Measurements from ENCODE around the gene CFAP54. TPM values are rescaled to one million over a fixed set of nuclear protein-coding genes. Genes with fewer than 3 reads are reported as not detected.

CFAP54 gene
- total and polyA plus RNA-seq, 2 experiments from 2014 or later = 0.07 to 0.76 TPM

GRCh38 chr12:96502949-96503532 lies 13.7 kb downstream of the CFAP54 start:
- no peaks in the 10 kb centered on the region for H3F3A ChIP-seq (replicated peaks; ENCODE audit: low read depth)
- TF ChIP-seq CTCF (conservative IDR thresholded peaks at IDR 0.05; ENCODE audit: low read depth in 2 of 2) (no peak), STAT1 (IDR thresholded peaks at IDR 0.05; ENCODE audit: unreplicated experiment) (no peak), ZNF331 (CRISPR knock-in tag; IDR thresholded peaks at IDR 0.05; ENCODE audit: low read depth) (no peak), ZNF114 (CRISPR knock-in tag; IDR thresholded peaks at IDR 0.05) (no peak), EZH2phosphoT487 (IDR thresholded peaks at IDR 0.05; ENCODE audit: unreplicated experiment) (no peak), REST (IDR thresholded peaks at IDR 0.05; ENCODE audit: unreplicated experiment) (no peak), JUNB (IDR thresholded peaks at IDR 0.05; ENCODE audit: unreplicated experiment) (no peak), POLR2AphosphoS5 (IDR thresholded peaks at IDR 0.05; ENCODE audit: low read depth) (no peak), EZH2 (IDR thresholded peaks at IDR 0.05; ENCODE audit: low read depth, unreplicated experiment) (no peak), NANOG (IDR thresholded peaks at IDR 0.05; ENCODE audit: borderline replicate concordance) (no peak), ETS1 (IDR thresholded peaks at IDR 0.05) (no peak)
- H3K79me2 ChIP-seq (replicated peaks; ENCODE audit: insufficient read depth) = no peaks in the 10 kb centered on the region
- Mint-ChIP-seq H3K27me3 (ENCODE audit: insufficient read depth, low read depth, poor library complexity) (no peaks in the 10 kb centered on the region), H3K9me3 (no peaks in the 10 kb centered on the region), H3K36me3 (ENCODE audit: low read depth) (peaks cover 2% of the 10 kb centered on the region; the same call in 1 of the 3 replicates), H3K27ac (no peak overlapping the region), H3K4me3 (no peak overlapping the region), H3K4me1 (peaks cover 9% of the 10 kb centered on the region; the same call in 2 of the 3 replicates)
- H3K4me1 ChIP-seq (ENCODE audit: insufficient read depth) = no peaks in the 10 kb centered on the region
- no peak overlapping the region for H3K27ac ChIP-seq (ENCODE audit: low read depth)
- H2AFZ ChIP-seq = peak overlapping the region; percentile 88; the same call in 1 of the 2 replicates
- H3K27me3 ChIP-seq (ENCODE audit: insufficient read depth) = no peaks in the 10 kb centered on the region
- no peak for DNase-seq (ENCODE audit: low spot score)
- H4K20me1 ChIP-seq (replicated peaks; ENCODE audit: insufficient read depth) = no peaks in the 10 kb centered on the region
- no peaks in the 10 kb centered on the region for H3K36me3 ChIP-seq (ENCODE audit: insufficient read depth)
- H3K4me3 ChIP-seq = no peak overlapping the region
- no peak for ATAC-seq
- no peak overlapping the region for H3K4me2 ChIP-seq
- H3K9me2 ChIP-seq (ENCODE audit: insufficient read depth) = peaks cover 10% of the 10 kb centered on the region
